K562 (cell line): Measurements from ENCODE around the gene PKLR. TPM values are rescaled to one million over a fixed set of nuclear protein-coding genes. Genes with fewer than 3 reads are reported as not detected.

ENCODE experiments used
- C11orf30 ChIP-seq: fragments of 450-650 bp; IDR thresholded peaks from 2 replicates; pipeline ENCODE4 v1.6.1; 2016; ENCODE audit warnings: low read depth, mild to moderate bottlenecking
- EP300 ChIP-seq: IDR thresholded peaks from 2 replicates; pipeline ENCODE4 v1.6.1; 2012; ENCODE audit warnings: low read length, improper control_type of control experiment
- ETS2 ChIP-seq: IDR thresholded peaks from 2 replicates; pipeline ENCODE4 v1.6.1; 2016; ENCODE audit warnings: borderline replicate concordance, missing genetic modification characterization, mild to moderate bottlenecking, moderate library complexity, missing compliant biosample characterization; ENCODE audit not compliant: poor library complexity, severe bottlenecking
- FOXJ2 ChIP-seq: fragments of 200-800 bp; sonication (Bioruptor generic); IDR thresholded peaks from 2 replicates; pipeline ENCODE4 v1.6.1; 2016; ENCODE audit warnings: missing genetic modification characterization, missing compliant biosample characterization
- GABPB2 ChIP-seq: fragments of 250-450 bp; sonication (Bioruptor Pico); conservative IDR thresholded peaks from 2 replicates; pipeline ENCODE4 v1.5.1; 2021; ENCODE audit warnings: mild to moderate bottlenecking
- HDAC1 ChIP-seq, 2 experiments: fragments of 450-650 bp; IDR thresholded peaks; 2 replicates each; pipeline ENCODE4 v1.6.1; 2016 to 2017; ENCODE audit warnings: inconsistent platforms in 1 of 2, mild to moderate bottlenecking in 1 of 2, moderate library complexity in 1 of 2
- HEY1 ChIP-seq: fragments of 250-450 bp; sonication (Bioruptor Pico); IDR thresholded peaks from 2 replicates; pipeline ENCODE4 v1.5.0; 2020; ENCODE audit warnings: mild to moderate bottlenecking, moderate library complexity, borderline replicate concordance
- HNRNPK ChIP-seq: fragments of 200-400 bp; formaldehyde crosslinking; IDR thresholded peaks from one replicate; pipeline ENCODE4 v1.6.1; 2018; ENCODE audit warnings: mild to moderate bottlenecking, low read depth, low read length; ENCODE audit not compliant: poor library complexity, severe bottlenecking
- HNRNPUL1 ChIP-seq: fragments of 200-400 bp; formaldehyde crosslinking; IDR thresholded peaks from 2 replicates; pipeline ENCODE4 v1.6.1; 2017; ENCODE audit warnings: low read length
- ID3 ChIP-seq, 2 experiments: fragments of 250-450 bp in 1 of 2; fragments of 450-650 bp in 1 of 2; sonication (Bioruptor Pico) in 1 of 2; IDR thresholded peaks; 2 replicates each; pipeline versions ENCODE4 v1.6.1 to v1.8.0; 2016 to 2021; ENCODE audit warnings: mild to moderate bottlenecking in 2 of 2, moderate library complexity in 2 of 2, missing compliant biosample characterization in 1 of 2, missing genetic modification characterization in 1 of 2
- JUN ChIP-seq, 2 experiments: sonication (generic) in 1 of 2; formaldehyde crosslinking in 1 of 2; IDR thresholded peaks; 2 replicates each; pipeline versions ENCODE4 v1.6.1 to v1.8.0; 2012 to 2022; ENCODE audit warnings: borderline replicate concordance in 2 of 2, mild to moderate bottlenecking in 2 of 2, improper control_type of control experiment in 1 of 2, low read depth in 1 of 2, low read length in 1 of 2, missing genetic modification reagents in 1 of 2
- MED1 ChIP-seq: sonication (generic); formaldehyde crosslinking; IDR thresholded peaks from 2 replicates; pipeline ENCODE4 v1.8.1; 2023; ENCODE audit warnings: missing genetic modification reagents, borderline replicate concordance
- SRF ChIP-seq, 2 experiments: fragments of 250-450, 450-650 bp in 1 of 2; sonication (Bioruptor Pico) in 1 of 2; sonication (generic) in 1 of 2; formaldehyde crosslinking; IDR thresholded peaks; 2 replicates each; pipeline versions ENCODE4 v1.5.0 to v1.5.1; 2020 to 2022; ENCODE audit warnings: mild to moderate bottlenecking in 1 of 2, missing genetic modification reagents in 1 of 2
- TCF7 ChIP-seq: sonication (generic); IDR thresholded peaks from 2 replicates; pipeline ENCODE4 v1.6.1; 2016; ENCODE audit warnings: antibody characterized with exemption, borderline replicate concordance
- ZBTB7A ChIP-seq: IDR thresholded peaks from 2 replicates; pipeline ENCODE4 v1.6.1; 2011; ENCODE audit warnings: low read depth, mild to moderate bottlenecking, low read length, moderate library complexity, borderline replicate concordance; ENCODE audit not compliant: control insufficient read depth
- ZKSCAN1 ChIP-seq: fragments of 150-350 bp; IDR thresholded peaks from 2 replicates; pipeline ENCODE4 v1.6.1; 2016; ENCODE audit warnings: low read depth, low read length
- ZNF134 ChIP-seq: fragments of 250-450 bp; sonication (Bioruptor Pico); conservative IDR thresholded peaks from 2 replicates; pipeline ENCODE4 v1.4.0; 2020
- ZNF239 ChIP-seq: fragments of 250-450 bp; sonication (Bioruptor Pico); IDR thresholded peaks from 2 replicates; pipeline ENCODE4 v1.4.0; 2020; ENCODE audit warnings: mild to moderate bottlenecking
- ZNF274 ChIP-seq: IDR thresholded peaks from 2 replicates; pipeline ENCODE4 v1.6.1; 2011; ENCODE audit warnings: low read depth, mild to moderate bottlenecking, low read length, moderate library complexity, borderline replicate concordance
- ZNF282 ChIP-seq: sonication (generic); formaldehyde crosslinking; IDR thresholded peaks from 2 replicates; pipeline ENCODE4 v1.8.1; 2023; ENCODE audit warnings: missing genetic modification reagents
- ZNF354B ChIP-seq: fragments of 250-450 bp; sonication (Bioruptor Pico); IDR thresholded peaks from 2 replicates; pipeline ENCODE4 v1.4.0; 2020
- ZNF707 ChIP-seq: fragments of 250-450 bp; sonication (Bioruptor Pico); conservative IDR thresholded peaks from 2 replicates; pipeline ENCODE4 v1.8.0; 2022; ENCODE audit warnings: inconsistent platforms, mild to moderate bottlenecking, moderate library complexity
- ZNF780A ChIP-seq: fragments of 250-450 bp; sonication (Bioruptor Pico); IDR thresholded peaks from 2 replicates; pipeline ENCODE4 v1.5.0; 2021; ENCODE audit warnings: mild to moderate bottlenecking
- polyA plus RNA-seq, 8 experiments: library from polyadenylated mRNA; depleted of rRNA in 4 of 8; stranded (reverse) in 5 of 8; unstranded in 3 of 8; fragments of >200 nt; fragmentation: Nextera tagmentation in 2 of 8; fragmentation: Illumina TruSeq in 1 of 8; extraction: Ambion mirVana in 2 of 8; extraction: Trizol in 1 of 8; gene quantifications; 2 replicates each; pipeline versions ENCODE4 v1.2.1 to v1.2.3, GENCODE V29; 2011 to 2014; ENCODE audit warnings: inconsistent platforms in 1 of 8, missing spikeins in 1 of 8
- total RNA-seq, 7 experiments: library from RNA; depleted of rRNA in 6 of 7; stranded (reverse); fragments of >200 nt in 6 of 7; fragmentation: Illumina TruSeq in 2 of 7; extraction: Trizol in 2 of 7; gene quantifications; 2 replicates each; pipeline versions ENCODE4 v1.2.1 to v1.2.3, GENCODE V29; 2011 to 2021; ENCODE audit warnings: low replicate concordance in 1 of 7
- TF ChIP-seq, protein P1 (sequence below): fragments of 250-450 bp; sonication (Bioruptor Pico); IDR thresholded peaks from 2 replicates; pipeline ENCODE4 v1.4.0; 2020; ENCODE audit warnings: borderline replicate concordance
- TF ChIP-seq, protein P2 (sequence below), 2 experiments: fragments of 200-800 bp in 1 of 2; sonication (Bioruptor generic) in 1 of 2; sonication (generic) in 1 of 2; formaldehyde crosslinking in 1 of 2; IDR thresholded peaks in 1 of 2; conservative IDR thresholded peaks in 1 of 2; 2 replicates each; pipeline versions ENCODE4 v1.5.0 to v1.6.1; 2016 to 2020; ENCODE audit warnings: missing compliant biosample characterization in 1 of 2, missing genetic modification characterization in 1 of 2, missing genetic modification reagents in 1 of 2

Gene PKLR
- total and polyA plus RNA-seq, 9 of the 15 experiments (the other 6 are each of a cell fraction or from before 2014, with no cell fraction given): 10.7 to 78.4 (median 38.2) TPM

GRCh38 chr1:155324037-155324716 is 22.9 kb upstream of the PKLR start (continued):
- no peak; a peak in 2 of 4 replicates for TF ChIP-seq HDAC1 (IDR thresholded peaks at IDR 0.05)
- TF ChIP-seq ZNF274: no peak
- TF ChIP-seq ZNF707 (CRISPR knock-in tag): no peak
- TF ChIP-seq ZNF780A (CRISPR knock-in tag): no peak
- no peak for TF ChIP-seq ZNF282 (CRISPR knock-in tag)
- TF ChIP-seq HNRNPUL1: no peak
- no peak for TF ChIP-seq ETS2 (tag)
- TF ChIP-seq TCF7: no peak
- TF ChIP-seq ZKSCAN1: no peak
- no peak for TF ChIP-seq ZNF134 (CRISPR knock-in tag)
- TF ChIP-seq, protein P1, sequence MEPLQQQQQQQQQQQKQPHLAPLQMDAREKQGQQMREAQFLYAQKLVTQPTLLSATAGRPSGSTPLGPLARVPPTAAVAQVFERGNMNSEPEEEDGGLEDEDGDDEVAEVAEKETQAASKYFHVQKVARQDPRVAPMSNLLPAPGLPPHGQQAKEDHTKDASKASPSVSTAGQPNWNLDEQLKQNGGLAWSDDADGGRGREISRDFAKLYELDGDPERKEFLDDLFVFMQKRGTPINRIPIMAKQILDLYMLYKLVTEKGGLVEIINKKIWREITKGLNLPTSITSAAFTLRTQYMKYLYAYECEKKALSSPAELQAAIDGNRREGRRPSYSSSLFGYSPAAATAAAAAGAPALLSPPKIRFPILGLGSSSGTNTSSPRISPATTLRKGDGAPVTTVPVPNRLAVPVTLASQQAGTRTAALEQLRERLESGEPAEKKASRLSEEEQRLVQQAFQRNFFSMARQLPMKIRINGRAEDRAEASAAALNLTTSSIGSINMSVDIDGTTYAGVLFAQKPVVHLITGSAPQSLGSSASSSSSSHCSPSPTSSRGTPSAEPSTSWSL (CRISPR knock-in tag): no peak
- TF ChIP-seq, protein P2, sequence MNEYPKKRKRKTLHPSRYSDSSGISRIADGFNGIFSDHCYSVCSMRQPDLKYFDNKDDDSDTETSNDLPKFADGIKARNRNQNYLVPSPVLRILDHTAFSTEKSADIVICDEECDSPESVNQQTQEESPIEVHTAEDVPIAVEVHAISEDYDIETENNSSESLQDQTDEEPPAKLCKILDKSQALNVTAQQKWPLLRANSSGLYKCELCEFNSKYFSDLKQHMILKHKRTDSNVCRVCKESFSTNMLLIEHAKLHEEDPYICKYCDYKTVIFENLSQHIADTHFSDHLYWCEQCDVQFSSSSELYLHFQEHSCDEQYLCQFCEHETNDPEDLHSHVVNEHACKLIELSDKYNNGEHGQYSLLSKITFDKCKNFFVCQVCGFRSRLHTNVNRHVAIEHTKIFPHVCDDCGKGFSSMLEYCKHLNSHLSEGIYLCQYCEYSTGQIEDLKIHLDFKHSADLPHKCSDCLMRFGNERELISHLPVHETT (CRISPR knock-in tag; conservative IDR thresholded peaks at IDR 0.05 in 1 of 2, IDR thresholded peaks at IDR 0.05 in 1 of 2): peak in 1 of 2 experiments; percentile 58; a peak in 1 of 4 replicates
- TF ChIP-seq ZNF354B (CRISPR knock-in tag): no peak
- no peak; the same call in 1 of the 2 replicates for TF ChIP-seq JUN (IDR thresholded peaks at IDR 0.05; ENCODE audit: borderline replicate concordance, low read depth, low read length)
- no peak for TF ChIP-seq JUN (CRISPR knock-in tag; IDR thresholded peaks at IDR 0.05; ENCODE audit: borderline replicate concordance)
- TF ChIP-seq C11orf30: no peak
- no peak for TF ChIP-seq HEY1 (CRISPR knock-in tag)
- no peak for TF ChIP-seq ID3 (CRISPR knock-in tag; IDR thresholded peaks at IDR 0.05)
- no peak for TF ChIP-seq ID3 (tag; IDR thresholded peaks at IDR 0.05)
- no peak for TF ChIP-seq EP300
- TF ChIP-seq FOXJ2 (tag): no peak
- TF ChIP-seq GABPB2 (CRISPR knock-in tag): no peak
- TF ChIP-seq ZNF239 (CRISPR knock-in tag): no peak
- TF ChIP-seq HNRNPK: no peak
- no peak; a peak in 1 of 4 replicates for TF ChIP-seq SRF (CRISPR knock-in tag; IDR thresholded peaks at IDR 0.05)
- peak; percentile 7; the same call in 1 of the 2 replicates for TF ChIP-seq ZBTB7A
- TF ChIP-seq MED1 (CRISPR knock-in tag): no peak
